ENCODE measurements around the gene ZNF766. TPM values are rescaled to one million over a fixed set of nuclear protein-coding genes. Genes with fewer than 3 reads are reported as not detected.

ZNF766 gene
- total RNA-seq, 1 experiment from 2014 or later: 32.9 TPM

DNA sequence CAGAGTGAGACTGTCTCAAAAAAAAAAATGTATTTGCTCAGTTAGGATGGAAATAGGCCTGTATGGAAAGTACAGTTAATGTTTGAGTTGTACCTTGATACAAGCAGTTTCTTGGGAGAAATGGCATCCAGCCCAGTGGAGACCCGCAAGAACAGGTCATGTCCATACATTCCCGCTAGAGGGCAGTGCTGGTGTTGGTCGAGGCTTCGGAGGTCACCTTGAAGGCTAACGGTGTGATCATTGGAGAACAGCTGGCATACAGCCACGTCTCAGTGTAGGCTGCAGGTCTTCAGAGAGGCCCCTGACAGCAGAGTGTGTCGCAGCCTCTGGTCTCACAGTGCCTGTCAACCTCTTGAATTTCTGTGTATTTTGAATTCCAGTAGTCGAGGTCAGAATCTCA is 74.2 kb downstream of the ZNF766 start:
- peaks cover 4% of the 10 kb centered on the region for H3K9me3 Mint-ChIP-seq
- no peaks in the 10 kb centered on the region for H3K27me3 Mint-ChIP-seq (ENCODE audit: low read depth)
- CTCF ChIA-PET: interaction anchor here (0.6 to 2.0 kb wide), 21 partner anchors 8 to 781 kb away, joined by 3 to 11 read pairs (median 4); partner anchors contain the start of genes ZNF578, ZNF610 and ZNF880
- no peak overlapping the region for H3K4me3 Mint-ChIP-seq
- DNase-seq (ENCODE audit: low spot score) (peak; percentile 83), ATAC-seq (peak; percentile 99)
- H3K27ac Mint-ChIP-seq: no peak overlapping the region; the same call in 1 of the 2 replicates
- peaks cover 13% of the 10 kb centered on the region for H3K36me3 Mint-ChIP-seq
- POLR2A ChIA-PET: no interaction called here
- peaks cover 4% of the 10 kb centered on the region for H3K4me1 Mint-ChIP-seq
- no peak for TF ChIP-seq TCF7 (CRISPR knock-in tag; IDR thresholded peaks at IDR 0.05; ENCODE audit: low read depth)
- TF ChIP-seq ESRRA (CRISPR knock-in tag; IDR thresholded peaks at IDR 0.05; ENCODE audit: borderline replicate concordance): peak; percentile 99
- TF ChIP-seq HMGA2 (CRISPR knock-in tag; IDR thresholded peaks at IDR 0.05): no peak
- TF ChIP-seq, protein P1, sequence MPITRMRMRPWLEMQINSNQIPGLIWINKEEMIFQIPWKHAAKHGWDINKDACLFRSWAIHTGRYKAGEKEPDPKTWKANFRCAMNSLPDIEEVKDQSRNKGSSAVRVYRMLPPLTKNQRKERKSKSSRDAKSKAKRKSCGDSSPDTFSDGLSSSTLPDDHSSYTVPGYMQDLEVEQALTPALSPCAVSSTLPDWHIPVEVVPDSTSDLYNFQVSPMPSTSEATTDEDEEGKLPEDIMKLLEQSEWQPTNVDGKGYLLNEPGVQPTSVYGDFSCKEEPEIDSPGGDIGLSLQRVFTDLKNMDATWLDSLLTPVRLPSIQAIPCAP (CRISPR knock-in tag; IDR thresholded peaks at IDR 0.05): no peak
- TF ChIP-seq, protein P2, sequence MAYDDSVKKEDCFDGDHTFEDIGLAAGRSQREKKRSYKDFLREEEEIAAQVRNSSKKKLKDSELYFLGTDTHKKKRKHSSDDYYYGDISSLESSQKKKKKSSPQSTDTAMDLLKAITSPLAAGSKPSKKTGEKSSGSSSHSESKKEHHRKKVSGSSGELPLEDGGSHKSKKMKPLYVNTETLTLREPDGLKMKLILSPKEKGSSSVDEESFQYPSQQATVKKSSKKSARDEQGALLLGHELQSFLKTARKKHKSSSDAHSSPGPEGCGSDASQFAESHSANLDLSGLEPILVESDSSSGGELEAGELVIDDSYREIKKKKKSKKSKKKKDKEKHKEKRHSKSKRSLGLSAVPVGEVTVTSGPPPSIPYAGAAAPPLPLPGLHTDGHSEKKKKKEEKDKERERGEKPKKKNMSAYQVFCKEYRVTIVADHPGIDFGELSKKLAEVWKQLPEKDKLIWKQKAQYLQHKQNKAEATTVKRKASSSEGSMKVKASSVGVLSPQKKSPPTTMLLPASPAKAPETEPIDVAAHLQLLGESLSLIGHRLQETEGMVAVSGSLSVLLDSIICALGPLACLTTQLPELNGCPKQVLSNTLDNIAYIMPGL (CRISPR knock-in tag; IDR thresholded peaks at IDR 0.05): no peak
- TF ChIP-seq FOXK1 (CRISPR knock-in tag; IDR thresholded peaks at IDR 0.05): no peak
- TF ChIP-seq OVOL2 (CRISPR knock-in tag; IDR thresholded peaks at IDR 0.05; ENCODE audit: borderline replicate concordance): no peak
- no peak for TF ChIP-seq PRRX2 (CRISPR knock-in tag; IDR thresholded peaks at IDR 0.05)
- no peak for TF ChIP-seq IRF2 (CRISPR knock-in tag; IDR thresholded peaks at IDR 0.05; ENCODE audit: borderline replicate concordance, low read depth)
- no peak for TF ChIP-seq EMX1 (CRISPR knock-in tag; IDR thresholded peaks at IDR 0.05)
- TF ChIP-seq, protein P3, sequence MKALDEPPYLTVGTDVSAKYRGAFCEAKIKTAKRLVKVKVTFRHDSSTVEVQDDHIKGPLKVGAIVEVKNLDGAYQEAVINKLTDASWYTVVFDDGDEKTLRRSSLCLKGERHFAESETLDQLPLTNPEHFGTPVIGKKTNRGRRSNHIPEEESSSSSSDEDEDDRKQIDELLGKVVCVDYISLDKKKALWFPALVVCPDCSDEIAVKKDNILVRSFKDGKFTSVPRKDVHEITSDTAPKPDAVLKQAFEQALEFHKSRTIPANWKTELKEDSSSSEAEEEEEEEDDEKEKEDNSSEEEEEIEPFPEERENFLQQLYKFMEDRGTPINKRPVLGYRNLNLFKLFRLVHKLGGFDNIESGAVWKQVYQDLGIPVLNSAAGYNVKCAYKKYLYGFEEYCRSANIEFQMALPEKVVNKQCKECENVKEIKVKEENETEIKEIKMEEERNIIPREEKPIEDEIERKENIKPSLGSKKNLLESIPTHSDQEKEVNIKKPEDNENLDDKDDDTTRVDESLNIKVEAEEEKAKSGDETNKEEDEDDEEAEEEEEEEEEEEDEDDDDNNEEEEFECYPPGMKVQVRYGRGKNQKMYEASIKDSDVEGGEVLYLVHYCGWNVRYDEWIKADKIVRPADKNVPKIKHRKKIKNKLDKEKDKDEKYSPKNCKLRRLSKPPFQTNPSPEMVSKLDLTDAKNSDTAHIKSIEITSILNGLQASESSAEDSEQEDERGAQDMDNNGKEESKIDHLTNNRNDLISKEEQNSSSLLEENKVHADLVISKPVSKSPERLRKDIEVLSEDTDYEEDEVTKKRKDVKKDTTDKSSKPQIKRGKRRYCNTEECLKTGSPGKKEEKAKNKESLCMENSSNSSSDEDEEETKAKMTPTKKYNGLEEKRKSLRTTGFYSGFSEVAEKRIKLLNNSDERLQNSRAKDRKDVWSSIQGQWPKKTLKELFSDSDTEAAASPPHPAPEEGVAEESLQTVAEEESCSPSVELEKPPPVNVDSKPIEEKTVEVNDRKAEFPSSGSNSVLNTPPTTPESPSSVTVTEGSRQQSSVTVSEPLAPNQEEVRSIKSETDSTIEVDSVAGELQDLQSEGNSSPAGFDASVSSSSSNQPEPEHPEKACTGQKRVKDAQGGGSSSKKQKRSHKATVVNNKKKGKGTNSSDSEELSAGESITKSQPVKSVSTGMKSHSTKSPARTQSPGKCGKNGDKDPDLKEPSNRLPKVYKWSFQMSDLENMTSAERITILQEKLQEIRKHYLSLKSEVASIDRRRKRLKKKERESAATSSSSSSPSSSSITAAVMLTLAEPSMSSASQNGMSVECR (CRISPR knock-in tag; IDR thresholded peaks at IDR 0.05; ENCODE audit: borderline replicate concordance): no peak
- TF ChIP-seq, protein P4, sequence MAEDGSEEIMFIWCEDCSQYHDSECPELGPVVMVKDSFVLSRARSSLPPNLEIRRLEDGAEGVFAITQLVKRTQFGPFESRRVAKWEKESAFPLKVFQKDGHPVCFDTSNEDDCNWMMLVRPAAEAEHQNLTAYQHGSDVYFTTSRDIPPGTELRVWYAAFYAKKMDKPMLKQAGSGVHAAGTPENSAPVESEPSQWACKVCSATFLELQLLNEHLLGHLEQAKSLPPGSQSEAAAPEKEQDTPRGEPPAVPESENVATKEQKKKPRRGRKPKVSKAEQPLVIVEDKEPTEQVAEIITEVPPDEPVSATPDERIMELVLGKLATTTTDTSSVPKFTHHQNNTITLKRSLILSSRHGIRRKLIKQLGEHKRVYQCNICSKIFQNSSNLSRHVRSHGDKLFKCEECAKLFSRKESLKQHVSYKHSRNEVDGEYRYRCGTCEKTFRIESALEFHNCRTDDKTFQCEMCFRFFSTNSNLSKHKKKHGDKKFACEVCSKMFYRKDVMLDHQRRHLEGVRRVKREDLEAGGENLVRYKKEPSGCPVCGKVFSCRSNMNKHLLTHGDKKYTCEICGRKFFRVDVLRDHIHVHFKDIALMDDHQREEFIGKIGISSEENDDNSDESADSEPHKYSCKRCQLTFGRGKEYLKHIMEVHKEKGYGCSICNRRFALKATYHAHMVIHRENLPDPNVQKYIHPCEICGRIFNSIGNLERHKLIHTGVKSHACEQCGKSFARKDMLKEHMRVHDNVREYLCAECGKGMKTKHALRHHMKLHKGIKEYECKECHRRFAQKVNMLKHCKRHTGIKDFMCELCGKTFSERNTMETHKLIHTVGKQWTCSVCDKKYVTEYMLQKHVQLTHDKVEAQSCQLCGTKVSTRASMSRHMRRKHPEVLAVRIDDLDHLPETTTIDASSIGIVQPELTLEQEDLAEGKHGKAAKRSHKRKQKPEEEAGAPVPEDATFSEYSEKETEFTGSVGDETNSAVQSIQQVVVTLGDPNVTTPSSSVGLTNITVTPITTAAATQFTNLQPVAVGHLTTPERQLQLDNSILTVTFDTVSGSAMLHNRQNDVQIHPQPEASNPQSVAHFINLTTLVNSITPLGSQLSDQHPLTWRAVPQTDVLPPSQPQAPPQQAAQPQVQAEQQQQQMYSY (CRISPR knock-in tag; IDR thresholded peaks at IDR 0.05): no peak
- TF ChIP-seq, protein P5, sequence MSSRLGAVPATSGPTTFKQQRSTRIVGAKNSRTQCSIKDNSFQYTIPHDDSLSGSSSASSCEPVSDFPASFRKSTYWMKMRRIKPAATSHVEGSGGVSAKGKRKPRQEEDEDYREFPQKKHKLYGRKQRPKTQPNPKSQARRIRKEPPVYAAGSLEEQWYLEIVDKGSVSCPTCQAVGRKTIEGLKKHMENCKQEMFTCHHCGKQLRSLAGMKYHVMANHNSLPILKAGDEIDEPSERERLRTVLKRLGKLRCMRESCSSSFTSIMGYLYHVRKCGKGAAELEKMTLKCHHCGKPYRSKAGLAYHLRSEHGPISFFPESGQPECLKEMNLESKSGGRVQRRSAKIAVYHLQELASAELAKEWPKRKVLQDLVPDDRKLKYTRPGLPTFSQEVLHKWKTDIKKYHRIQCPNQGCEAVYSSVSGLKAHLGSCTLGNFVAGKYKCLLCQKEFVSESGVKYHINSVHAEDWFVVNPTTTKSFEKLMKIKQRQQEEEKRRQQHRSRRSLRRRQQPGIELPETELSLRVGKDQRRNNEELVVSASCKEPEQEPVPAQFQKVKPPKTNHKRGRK (CRISPR knock-in tag; IDR thresholded peaks at IDR 0.05; ENCODE audit: borderline replicate concordance): no peak
- TF ChIP-seq ELF4 (CRISPR knock-in tag; IDR thresholded peaks at IDR 0.05; ENCODE audit: low read depth): no peak
- TF ChIP-seq ATF1 (CRISPR knock-in tag; IDR thresholded peaks at IDR 0.05): no peak
- no peak for TF ChIP-seq ZNF121 (CRISPR knock-in tag; IDR thresholded peaks at IDR 0.05)
- TF ChIP-seq GABPB1 (CRISPR knock-in tag; IDR thresholded peaks at IDR 0.05): no peak
- no peak for TF ChIP-seq SP1 (CRISPR knock-in tag; conservative IDR thresholded peaks at IDR 0.05)
- TF ChIP-seq, protein P6, sequence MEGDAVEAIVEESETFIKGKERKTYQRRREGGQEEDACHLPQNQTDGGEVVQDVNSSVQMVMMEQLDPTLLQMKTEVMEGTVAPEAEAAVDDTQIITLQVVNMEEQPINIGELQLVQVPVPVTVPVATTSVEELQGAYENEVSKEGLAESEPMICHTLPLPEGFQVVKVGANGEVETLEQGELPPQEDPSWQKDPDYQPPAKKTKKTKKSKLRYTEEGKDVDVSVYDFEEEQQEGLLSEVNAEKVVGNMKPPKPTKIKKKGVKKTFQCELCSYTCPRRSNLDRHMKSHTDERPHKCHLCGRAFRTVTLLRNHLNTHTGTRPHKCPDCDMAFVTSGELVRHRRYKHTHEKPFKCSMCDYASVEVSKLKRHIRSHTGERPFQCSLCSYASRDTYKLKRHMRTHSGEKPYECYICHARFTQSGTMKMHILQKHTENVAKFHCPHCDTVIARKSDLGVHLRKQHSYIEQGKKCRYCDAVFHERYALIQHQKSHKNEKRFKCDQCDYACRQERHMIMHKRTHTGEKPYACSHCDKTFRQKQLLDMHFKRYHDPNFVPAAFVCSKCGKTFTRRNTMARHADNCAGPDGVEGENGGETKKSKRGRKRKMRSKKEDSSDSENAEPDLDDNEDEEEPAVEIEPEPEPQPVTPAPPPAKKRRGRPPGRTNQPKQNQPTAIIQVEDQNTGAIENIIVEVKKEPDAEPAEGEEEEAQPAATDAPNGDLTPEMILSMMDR (IDR thresholded peaks at IDR 0.05): peak; percentile 87
- TF ChIP-seq, protein P7, sequence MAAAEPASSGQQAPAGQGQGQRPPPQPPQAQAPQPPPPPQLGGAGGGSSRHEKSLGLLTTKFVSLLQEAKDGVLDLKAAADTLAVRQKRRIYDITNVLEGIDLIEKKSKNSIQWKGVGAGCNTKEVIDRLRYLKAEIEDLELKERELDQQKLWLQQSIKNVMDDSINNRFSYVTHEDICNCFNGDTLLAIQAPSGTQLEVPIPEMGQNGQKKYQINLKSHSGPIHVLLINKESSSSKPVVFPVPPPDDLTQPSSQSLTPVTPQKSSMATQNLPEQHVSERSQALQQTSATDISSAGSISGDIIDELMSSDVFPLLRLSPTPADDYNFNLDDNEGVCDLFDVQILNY (CRISPR knock-in tag; IDR thresholded peaks at IDR 0.05): no peak
- no peak for TF ChIP-seq GTF2I (CRISPR knock-in tag; conservative IDR thresholded peaks at IDR 0.05)
